T-cell (primary cell): ENCODE results near the gene BANF2. TPM values are rescaled to one million over a fixed set of nuclear protein-coding genes. Genes with fewer than 3 reads are reported as not detected.

ENCODE experiments used
- ATAC-seq, 4 experiments: fragments of 200-7000 bp in 3 of 4; fragments of 150-1000 bp in 1 of 4; cut with Tn5 transposase; replicated peaks in 1 of 4; 1 replicate in 3 of 4; 2 replicates in 1 of 4; pipeline ENCODE4 v1.10.0; 2021; ENCODE audit warnings: moderate library complexity in 3 of 4, mild to moderate bottlenecking in 2 of 4, moderate number of reproducible peaks in 1 of 4
- CTCF ChIA-PET, 2 donors: fragments of 300-600 bp; sonication (Branson Sonifier 250); formaldehyde crosslinking; loops; one replicate each; lab custom pipeline; 2022; ENCODE audit warnings: antibody characterized with exemption in 2 of 2; lab: Charles Lee
- POLR2A ChIA-PET, 2 donors: fragments of 300-600 bp; sonication (Branson Sonifier 250); formaldehyde crosslinking; loops; one replicate each; lab custom pipeline; 2022; ENCODE audit warnings: antibody characterized with exemption in 2 of 2; lab: Charles Lee
- DNase-seq, 35 experiments: peaks; one replicate each; pipeline versions ENCODE4 v3.0.0 to v3.0.0-alpha.2; 2013 to 2023
- H3K27ac ChIP-seq: one replicate; pipeline ENCODE4 v1.5.1; 2013; ENCODE audit warnings: low read length
- H3K27me3 ChIP-seq, 2 experiments: replicated peaks in 1 of 2; 1 replicate in 1 of 2; 2 replicates in 1 of 2; pipeline versions ENCODE4 v1.6.1 to v1.7.0; 2013; ENCODE audit warnings: low read length in 1 of 2, mixed read lengths in 1 of 2; ENCODE audit not compliant: control insufficient read depth in 2 of 2, insufficient read depth in 2 of 2; ENCODE audit errors: extremely low read depth in 1 of 2
- H3K36me3 ChIP-seq, 2 donors: 1 replicate in 1 of 2; 2 replicates in 1 of 2; pipeline versions ENCODE4 v1.6.1 to v1.7.0; 2013; ENCODE audit warnings: low read length in 1 of 2; ENCODE audit not compliant: control insufficient read depth in 2 of 2, insufficient read depth in 1 of 2; ENCODE audit errors: extremely low read depth in 1 of 2
- H3K4me1 ChIP-seq, 2 experiments: 1 replicate in 1 of 2; 2 replicates in 1 of 2; pipeline versions ENCODE4 v1.6.1 to v1.7.0; 2013; ENCODE audit warnings: low read length in 2 of 2, mixed read lengths in 1 of 2; ENCODE audit not compliant: insufficient read depth in 2 of 2, control insufficient read depth in 1 of 2; ENCODE audit errors: extremely low read depth in 1 of 2
- H3K4me3 ChIP-seq, 2 donors: 1 replicate in 1 of 2; 2 replicates in 1 of 2; pipeline versions ENCODE4 v1.5.1 to v1.7.0; 2013; ENCODE audit warnings: mild to moderate bottlenecking in 2 of 2, low read length in 1 of 2, moderate library complexity in 1 of 2; ENCODE audit not compliant: control insufficient read depth in 1 of 2; ENCODE audit errors: extremely low read depth in 1 of 2
- H3K9me3 ChIP-seq: 2 replicates; pipeline ENCODE4 v1.7.0; 2013
- H3K27ac Mint-ChIP-seq, 2 donors: one replicate each; pipeline ENCODE4 v1.8.0; 2020 to 2021; ENCODE audit warnings: mild to moderate bottlenecking in 2 of 2, mixed read lengths in 2 of 2
- H3K27me3 Mint-ChIP-seq, 2 donors: one replicate each; pipeline ENCODE4 v1.8.0; 2021 to 2022; ENCODE audit warnings: mixed read lengths in 2 of 2
- H3K36me3 Mint-ChIP-seq: one replicate; pipeline ENCODE4 v1.8.0; 2021; ENCODE audit warnings: mixed read lengths
- H3K4me1 Mint-ChIP-seq, 3 donors: one replicate each; pipeline ENCODE4 v1.8.0; 2020 to 2022; ENCODE audit warnings: mixed read lengths in 3 of 3, mild to moderate bottlenecking in 1 of 3
- H3K4me3 Mint-ChIP-seq, 3 donors: one replicate each; pipeline ENCODE4 v1.8.0; 2020 to 2022; ENCODE audit warnings: mild to moderate bottlenecking in 3 of 3, mixed read lengths in 3 of 3, moderate library complexity in 3 of 3
- H3K9me3 Mint-ChIP-seq, 3 donors: one replicate each; pipeline ENCODE4 v1.8.0; 2020 to 2022; ENCODE audit warnings: mixed read lengths in 3 of 3
- WGBS: methylation state at CpG from one replicate; pipeline ENCODE4 v1.1.5; 2013; ENCODE audit warnings: missing lambda C conversion rate; ENCODE audit not compliant: insufficient coverage; 5-methylcytosine and 5-hydroxymethylcytosine counted together
- total RNA-seq, 35 experiments: library from RNA in 6 of 35; stranded (reverse) in 6 of 35; fragments of 120-200 nt in 1 of 35; gene quantifications; one replicate each; pipeline versions ENCODE4 v1.2.1 to v1.2.4 and lab custom pipeline; 2013 to 2026

The BANF2 gene
- total RNA-seq, 5 donors from 2014 or later (not counting 1 experiment from before 2014, with no cell fraction given) = not detected

DNA sequence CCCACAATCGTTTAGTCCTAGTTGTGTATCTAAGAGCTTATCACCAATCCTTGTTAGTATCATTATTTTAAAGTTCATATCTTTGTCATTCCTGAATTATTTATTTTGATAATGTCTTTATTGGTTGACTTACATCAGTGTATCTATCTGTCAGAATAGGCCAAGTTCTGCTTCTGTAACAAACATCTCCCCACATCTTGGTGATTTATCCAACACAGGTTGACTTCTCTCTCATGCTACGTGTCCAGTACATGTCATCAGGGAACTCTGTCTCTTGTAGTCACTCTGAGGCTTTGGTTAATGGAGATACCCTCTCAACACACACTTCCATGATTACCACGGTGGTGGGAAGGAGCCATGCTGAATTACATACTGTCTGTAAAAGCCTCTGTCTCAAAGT lies 38.4 kb downstream of the BANF2 start:
- H3K4me3 ChIP-seq = no peak overlapping the region
- no peak for ATAC-seq
- Mint-ChIP-seq H3K9me3 (peaks cover 3 to 12% (median 9%) of the 10 kb centered on the region in 3 donors), H3K27me3 (peaks cover 3 to 9% of the 10 kb centered on the region in 2 donors), H3K4me1 (no peaks in the 10 kb centered on the region), H3K4me3 (no peak overlapping the region), H3K27ac (no peak overlapping the region), H3K36me3 (no peaks in the 10 kb centered on the region)
- ChIA-PET POLR2A (no interaction called here), CTCF (no interaction called here)
- H3K36me3 ChIP-seq = no peaks in the 10 kb centered on the region
- no peaks in the 10 kb centered on the region for H3K9me3 ChIP-seq
- WGBS = 100% methylated on average over 1 of the region's 3 CpGs
- peaks cover 0 to 7% of the 10 kb centered on the region in 2 experiments for H3K27me3 ChIP-seq
- no peak overlapping the region for H3K27ac ChIP-seq
- no peak for DNase-seq
- H3K4me1 ChIP-seq = no peaks in the 10 kb centered on the region

DNA sequence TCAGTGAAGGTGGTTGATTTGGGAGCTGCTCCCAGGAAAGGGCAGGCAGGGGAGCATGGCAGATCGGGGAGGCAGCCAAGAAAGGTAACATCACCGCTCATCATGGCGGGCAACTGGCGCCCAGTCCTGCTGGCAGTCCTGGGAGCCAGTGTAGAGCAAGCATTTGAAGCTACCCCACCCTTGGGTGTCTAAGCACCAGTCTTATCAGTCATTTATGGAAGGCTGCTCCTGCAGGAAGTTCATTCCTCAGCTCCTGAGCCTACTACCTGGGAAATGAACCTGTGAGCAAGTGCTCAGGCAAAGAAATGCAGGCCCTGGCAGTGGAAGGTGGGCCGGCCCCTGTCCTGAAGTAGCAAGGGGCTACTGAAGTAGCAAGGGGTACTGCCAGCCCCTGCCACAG lies 41.5 kb downstream of the BANF2 start:
- Mint-ChIP-seq H3K27me3 (peaks cover 3 to 9% of the 10 kb centered on the region in 2 donors), H3K4me3 (no peak overlapping the region), H3K36me3 (no peaks in the 10 kb centered on the region), H3K9me3 (peaks cover 1 to 10% (median 8%) of the 10 kb centered on the region in 3 donors), H3K27ac (no peak overlapping the region), H3K4me1 (no peaks in the 10 kb centered on the region)
- H3K9me3 ChIP-seq = no peaks in the 10 kb centered on the region
- peaks cover 0 to 5% of the 10 kb centered on the region in 2 experiments for H3K27me3 ChIP-seq
- no peak overlapping the region for H3K4me3 ChIP-seq
- no peak overlapping the region for H3K27ac ChIP-seq
- 93% methylated on average over 4 of the region's 5 CpGs for WGBS
- ChIA-PET CTCF (no interaction called here), POLR2A (no interaction called here)
- DNase-seq (no peak), ATAC-seq (no peak)
- no peaks in the 10 kb centered on the region for H3K4me1 ChIP-seq
- H3K36me3 ChIP-seq = no peaks in the 10 kb centered on the region

DNA sequence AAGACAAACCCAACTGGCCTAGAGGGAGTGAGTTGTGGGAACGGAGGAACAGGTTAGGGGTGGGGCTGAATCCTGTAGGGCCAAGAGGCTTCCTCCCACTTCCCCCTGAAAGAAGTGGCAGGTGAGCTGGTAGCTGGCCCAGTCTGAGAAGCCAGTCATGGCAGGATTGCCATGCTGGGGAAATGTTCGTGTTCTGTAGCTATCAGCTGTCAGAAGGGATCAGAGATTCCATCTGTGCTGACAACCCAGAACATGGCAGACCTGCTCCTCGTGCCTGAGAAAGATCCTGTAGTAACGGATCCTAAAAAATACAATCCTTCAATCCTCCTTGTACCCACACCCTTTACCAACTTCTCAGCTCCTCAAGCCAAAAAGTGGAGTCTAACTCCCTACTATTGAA lies 43.0 kb downstream of the BANF2 start:
- Histone ChIP-seq H3K9me3 (no peaks in the 10 kb centered on the region), H3K27me3 (peaks cover 0 to 5% of the 10 kb centered on the region in 2 experiments), H3K4me1 (no peaks in the 10 kb centered on the region), H3K36me3 (no peaks in the 10 kb centered on the region), H3K27ac (no peak overlapping the region), H3K4me3 (no peak overlapping the region)
- ATAC-seq (no peak), DNase-seq (no peak)
- H3K4me1 Mint-ChIP-seq = no peaks in the 10 kb centered on the region
- peaks cover 0 to 6% (median 3%) of the 10 kb centered on the region in 3 donors for H3K9me3 Mint-ChIP-seq
- H3K27ac Mint-ChIP-seq = no peak overlapping the region
- peaks cover 3 to 9% of the 10 kb centered on the region in 2 donors for H3K27me3 Mint-ChIP-seq
- H3K36me3 Mint-ChIP-seq = no peaks in the 10 kb centered on the region
- 0% methylated on average over 1 of the region's 4 CpGs for WGBS
- no peak overlapping the region for H3K4me3 Mint-ChIP-seq
- ChIA-PET CTCF (no interaction called here), POLR2A (interaction anchor here in 1 of 2 donors (0.5 kb wide), 1 partner anchor 74 kb away, joined by 3 read pairs; no protein-coding TSS in a partner anchor)

DNA sequence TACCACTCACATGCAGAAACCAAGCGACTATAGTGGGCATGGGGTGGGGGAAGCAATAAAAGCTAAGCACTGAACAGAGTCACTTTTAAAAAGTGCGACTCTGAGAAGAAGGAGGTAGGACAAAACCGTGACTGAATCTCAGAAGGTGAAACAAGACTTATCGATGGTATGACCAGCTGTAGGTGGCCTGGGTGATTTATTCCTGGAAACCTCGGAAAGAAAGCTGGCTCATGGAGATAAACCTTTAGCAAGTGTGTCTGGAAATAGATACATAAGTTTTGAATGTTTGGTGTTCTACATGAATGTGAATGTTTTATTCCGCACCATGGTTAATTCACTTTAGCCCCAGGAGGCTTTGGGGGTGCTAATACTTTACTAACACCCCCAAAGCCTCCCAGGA lies 43.9 kb downstream of the BANF2 start:
- no peaks in the 10 kb centered on the region for H3K4me1 Mint-ChIP-seq
- H3K4me3 Mint-ChIP-seq = no peak overlapping the region
- H3K27me3 Mint-ChIP-seq = peaks cover 3 to 9% of the 10 kb centered on the region in 2 donors
- Histone ChIP-seq H3K4me3 (no peak overlapping the region), H3K27ac (no peak overlapping the region), H3K36me3 (no peaks in the 10 kb centered on the region), H3K9me3 (no peaks in the 10 kb centered on the region), H3K27me3 (peaks cover 0 to 5% of the 10 kb centered on the region in 2 experiments), H3K4me1 (no peaks in the 10 kb centered on the region)
- no peak for ATAC-seq
- H3K36me3 Mint-ChIP-seq = no peaks in the 10 kb centered on the region
- H3K9me3 Mint-ChIP-seq = no peaks in the 10 kb centered on the region
- H3K27ac Mint-ChIP-seq = no peak overlapping the region
- POLR2A ChIA-PET = no interaction called here
- 81% methylated on average over 4 of the region's 6 CpGs for WGBS
- CTCF ChIA-PET = no interaction called here
- DNase-seq = no peak

DNA sequence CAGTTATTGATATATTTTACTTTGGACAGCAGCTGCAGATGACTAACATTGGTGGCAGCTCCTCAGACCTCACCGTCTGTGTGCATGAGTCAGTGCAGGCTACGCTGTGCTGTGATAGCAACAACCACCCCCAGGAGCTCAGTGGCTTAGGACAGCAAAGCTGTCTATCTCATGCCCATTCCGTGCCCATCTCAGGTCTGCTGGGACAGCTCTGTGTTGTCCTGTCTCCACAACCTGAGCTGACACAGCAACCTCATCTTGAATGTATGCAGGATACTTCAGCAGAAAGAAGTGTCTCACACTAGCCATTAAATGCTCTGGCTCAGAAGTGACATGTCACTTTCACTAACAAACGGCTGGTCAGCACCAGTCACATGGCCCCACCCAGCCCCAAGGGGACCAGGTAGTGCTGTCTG lies 47.7 kb downstream of the BANF2 start:
- Histone ChIP-seq H3K4me1 (no peaks in the 10 kb centered on the region), H3K9me3 (no peaks in the 10 kb centered on the region), H3K27me3 (peaks cover 0 to 2% of the 10 kb centered on the region in 2 experiments), H3K4me3 (no peak overlapping the region), H3K36me3 (no peaks in the 10 kb centered on the region), H3K27ac (no peak overlapping the region)
- H3K27me3 Mint-ChIP-seq = peaks cover 3 to 7% of the 10 kb centered on the region in 2 donors
- no peak overlapping the region for H3K27ac Mint-ChIP-seq
- ChIA-PET POLR2A (interaction anchor here in 1 of 2 donors (0.6 kb wide), 1 partner anchor 49 kb away, joined by 3 read pairs; no protein-coding TSS in a partner anchor), CTCF (no interaction called here)
- H3K36me3 Mint-ChIP-seq = no peaks in the 10 kb centered on the region
- ATAC-seq (no peak), DNase-seq (no peak)
- 71% methylated on average over 3 of the region's 4 CpGs for WGBS
- H3K4me3 Mint-ChIP-seq = no peak overlapping the region
- no peaks in the 10 kb centered on the region for H3K4me1 Mint-ChIP-seq
- no peaks in the 10 kb centered on the region for H3K9me3 Mint-ChIP-seq

DNA sequence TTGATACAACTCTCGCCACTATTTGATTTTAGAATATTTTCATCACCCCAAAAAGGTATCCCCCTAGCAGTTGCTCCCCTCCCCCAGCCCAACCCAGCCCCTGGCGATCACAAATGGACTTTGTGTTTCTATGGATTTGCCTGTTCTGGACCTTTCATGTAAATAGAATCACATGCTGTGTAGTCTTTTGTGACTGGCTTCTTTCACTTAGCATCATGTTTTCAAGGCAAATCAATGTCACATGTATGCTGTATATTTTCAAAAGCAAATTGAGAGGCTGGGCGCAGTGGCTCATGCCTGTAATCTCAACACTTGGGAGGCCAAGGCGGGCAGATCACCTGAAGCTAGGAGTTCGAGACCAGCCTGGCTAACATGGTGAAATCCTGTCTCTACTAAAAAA lies 48.5 kb downstream of the BANF2 start:
- H3K9me3 Mint-ChIP-seq = no peaks in the 10 kb centered on the region
- Histone ChIP-seq H3K4me1 (no peaks in the 10 kb centered on the region), H3K9me3 (no peaks in the 10 kb centered on the region), H3K36me3 (no peaks in the 10 kb centered on the region), H3K4me3 (no peak overlapping the region), H3K27ac (no peak overlapping the region), H3K27me3 (peaks cover 0 to 2% of the 10 kb centered on the region in 2 experiments)
- H3K27me3 Mint-ChIP-seq = peaks cover 3 to 5% of the 10 kb centered on the region in 2 donors
- ChIA-PET CTCF (interaction anchor here (0.6 to 0.7 kb wide), 2 partner anchors 17 to 191 kb away, joined by 3 to 6 read pairs; no protein-coding TSS in a partner anchor), POLR2A (no interaction called here)
- H3K36me3 Mint-ChIP-seq = no peaks in the 10 kb centered on the region
- DNase-seq (no peak), ATAC-seq (no peak)
- WGBS = 84% methylated on average over 3 of the region's 5 CpGs
- H3K4me3 Mint-ChIP-seq = no peak overlapping the region
- no peaks in the 10 kb centered on the region for H3K4me1 Mint-ChIP-seq
- no peak overlapping the region for H3K27ac Mint-ChIP-seq

DNA sequence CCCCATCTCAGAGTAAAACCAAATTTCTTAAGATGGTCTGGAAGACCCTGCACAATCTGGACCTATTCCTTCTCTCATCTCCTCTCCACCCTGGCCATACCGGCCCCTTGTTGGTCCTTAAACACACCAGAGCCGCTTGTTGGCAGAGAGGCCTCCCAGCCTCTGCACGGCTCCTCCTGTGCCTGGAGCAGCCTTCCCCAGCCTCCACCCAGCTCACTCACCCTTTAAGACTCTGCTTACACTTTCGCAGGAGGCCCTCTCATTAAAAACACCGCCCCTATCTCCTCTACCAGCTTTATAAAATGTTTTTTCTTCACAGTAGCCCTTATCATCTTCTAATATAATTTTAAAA lies 49.8 kb downstream of the BANF2 start:
- Mint-ChIP-seq H3K36me3 (no peaks in the 10 kb centered on the region), H3K9me3 (no peaks in the 10 kb centered on the region), H3K4me3 (no peak overlapping the region), H3K27me3 (peaks cover 9 to 13% of the 10 kb centered on the region in 2 donors), H3K27ac (no peak overlapping the region), H3K4me1 (no peaks in the 10 kb centered on the region)
- DNase-seq (no peak), ATAC-seq (no peak)
- CTCF ChIA-PET = no interaction called here
- H3K27ac ChIP-seq = no peak overlapping the region
- peaks cover 0 to 2% of the 10 kb centered on the region in 2 experiments for H3K27me3 ChIP-seq
- no peak overlapping the region for H3K4me3 ChIP-seq
- H3K9me3 ChIP-seq = no peaks in the 10 kb centered on the region
- no peaks in the 10 kb centered on the region for H3K4me1 ChIP-seq
- POLR2A ChIA-PET = no interaction called here
- no peaks in the 10 kb centered on the region for H3K36me3 ChIP-seq
- 83% methylated on average over 3 of the region's 5 CpGs for WGBS
